Natural killer cell (primary cell): Measurements from ENCODE around the gene KCNIP2. TPM values are rescaled to one million over a fixed set of nuclear protein-coding genes. Genes with fewer than 3 reads are reported as not detected.

Experiments
- ATAC-seq, 3 donors: fragments of 150-1000 bp in 2 of 3; fragments of 200-7000 bp in 1 of 3; cut with Tn5 transposase; 1 replicate in 1 of 3; 2 replicates in 2 of 3; pipeline ENCODE4 v1.10.0; 2021; ENCODE audit warnings: mild to moderate bottlenecking in 2 of 3, moderate library complexity in 2 of 3
- DNase-seq, 2 donors: peaks; one replicate each; pipeline versions ENCODE4 v3.0.0 to v3.0.0-alpha.2; 2013 to 2021; ENCODE audit warnings: mixed read lengths in 1 of 2
- H3K27ac ChIP-seq: one replicate; pipeline ENCODE4 v1.5.1; 2013; ENCODE audit warnings: mild to moderate bottlenecking, low read length
- H3K27me3 ChIP-seq: one replicate; pipeline ENCODE4 v1.6.1; 2013; ENCODE audit warnings: low read length; ENCODE audit not compliant: control insufficient read depth, insufficient read depth
- H3K36me3 ChIP-seq: one replicate; pipeline ENCODE4 v1.6.1; 2013; ENCODE audit warnings: low read length; ENCODE audit not compliant: control insufficient read depth, insufficient read depth
- H3K4me1 ChIP-seq: one replicate; pipeline ENCODE4 v1.6.1; 2013; ENCODE audit warnings: low read length; ENCODE audit not compliant: control insufficient read depth, insufficient read depth
- H3K4me3 ChIP-seq: one replicate; pipeline ENCODE4 v1.5.1; 2013; ENCODE audit warnings: low read length
- H3K9me3 ChIP-seq: one replicate; pipeline ENCODE4 v1.6.1; 2013; ENCODE audit warnings: low read length; ENCODE audit not compliant: control insufficient read depth, insufficient read depth
- H3K27ac Mint-ChIP-seq, 2 donors: one replicate each; pipeline ENCODE4 v1.8.0; 2022; ENCODE audit warnings: mild to moderate bottlenecking in 2 of 2, mixed read lengths in 2 of 2, moderate library complexity in 1 of 2
- H3K27me3 Mint-ChIP-seq, 2 donors: one replicate each; pipeline ENCODE4 v1.8.0; 2022; ENCODE audit warnings: low read depth in 2 of 2, mixed read lengths in 2 of 2
- H3K36me3 Mint-ChIP-seq: one replicate; pipeline ENCODE4 v1.8.0; 2022; ENCODE audit warnings: mixed read lengths
- H3K4me1 Mint-ChIP-seq, 2 donors: one replicate each; pipeline ENCODE4 v1.8.0; 2022; ENCODE audit warnings: mixed read lengths in 2 of 2
- H3K4me3 Mint-ChIP-seq: one replicate; pipeline ENCODE4 v1.8.0; 2022; ENCODE audit warnings: mild to moderate bottlenecking, moderate library complexity, mixed read lengths
- H3K9me3 Mint-ChIP-seq, 2 donors: one replicate each; pipeline ENCODE4 v1.8.0; 2022; ENCODE audit warnings: mixed read lengths in 2 of 2
- CTCF ChIP-seq: fragments of 200-600 bp; IDR thresholded peaks from one replicate; pipeline ENCODE4 v1.8.0; 2022; ENCODE audit warnings: antibody characterized with exemption
- WGBS: methylation state at CpG from one replicate; pipeline ENCODE4 v1.1.7; 2013; ENCODE audit warnings: missing lambda C conversion rate; ENCODE audit not compliant: insufficient coverage; 5-methylcytosine and 5-hydroxymethylcytosine counted together
- intact Hi-C: fragments of 100-400 bp; cut with micrococcal nuclease; formaldehyde crosslinking; loops from one replicate; pipeline ENCODE4 v1.14.2; 2022
- total RNA-seq, 4 donors: library from RNA; stranded (reverse); fragments of 120-200 nt in 1 of 4; gene quantifications; one replicate each; pipeline versions ENCODE4 v1.2.3 to v1.2.4, GENCODE V29; 2013 to 2022

Gene KCNIP2
- total RNA-seq, 3 donors from 2014 or later (not counting 1 experiment from before 2014, with no cell fraction given), result 0.97 to 2.0 (median 1.6) TPM

- no peak overlapping the region for H3K27ac ChIP-seq
- Mint-ChIP-seq H3K27me3 (no peaks in the 10 kb centered on the region), H3K4me3 (peak overlapping the region; percentile 97), H3K36me3 (peaks cover 7% of the 10 kb centered on the region), H3K4me1 (peaks cover 63 to 71% of the 10 kb centered on the region in 2 donors), H3K9me3 (no peaks in the 10 kb centered on the region), H3K27ac (peak overlapping the region; percentile 89 to 90)
- peak overlapping the region; percentile 95 for H3K4me3 ChIP-seq
- WGBS, result under 1% methylated on average over 14 of the region's 14 CpGs
- ATAC-seq (no peak), DNase-seq (no peak)
- no peak for TF ChIP-seq CTCF
- intact Hi-C loops, result no loop called here
- H3K36me3 ChIP-seq, result peaks cover 4% of the 10 kb centered on the region
- H3K9me3 ChIP-seq, result no peaks in the 10 kb centered on the region
- no peaks in the 10 kb centered on the region for H3K27me3 ChIP-seq
- peaks cover 30% of the 10 kb centered on the region for H3K4me1 ChIP-seq
Observed at GRCh38 chr10:101816913-101817336, 26.7 kb downstream of the KCNIP2 start.

GRCh38 chr10:101816376-101816775, 27.2 kb downstream of the KCNIP2 start:
- no peaks in the 10 kb centered on the region for H3K27me3 Mint-ChIP-seq
- H3K9me3 Mint-ChIP-seq, result no peaks in the 10 kb centered on the region
- DNase-seq (no peak), ATAC-seq (no peak)
- peak overlapping the region; percentile 89 to 90 for H3K27ac Mint-ChIP-seq
- no peaks in the 10 kb centered on the region for H3K9me3 ChIP-seq
- H3K4me1 ChIP-seq, result peaks cover 30% of the 10 kb centered on the region
- H3K4me3 ChIP-seq, result peak overlapping the region; percentile 95
- peak overlapping the region; percentile 21 for H3K27ac ChIP-seq
- no peaks in the 10 kb centered on the region for H3K27me3 ChIP-seq
- intact Hi-C loops, result no loop called here
- H3K36me3 ChIP-seq, result peaks cover 9% of the 10 kb centered on the region
- H3K4me3 Mint-ChIP-seq, result peak overlapping the region; percentile 97
- TF ChIP-seq CTCF, result no peak
- 2% methylated on average over 3 of the region's 5 CpGs for WGBS
- peaks cover 7% of the 10 kb centered on the region for H3K36me3 Mint-ChIP-seq
- peaks cover 63 to 65% of the 10 kb centered on the region in 2 donors for H3K4me1 Mint-ChIP-seq

GRCh38 chr10:101814466-101815071, 29.0 kb downstream of the KCNIP2 start:
- DNase-seq (peak in 1 of 2 donors; percentile 31), ATAC-seq (no peak)
- Histone ChIP-seq H3K4me3 (peak overlapping the region; percentile 95), H3K36me3 (peaks cover 25% of the 10 kb centered on the region), H3K9me3 (no peaks in the 10 kb centered on the region), H3K4me1 (peaks cover 30% of the 10 kb centered on the region), H3K27me3 (no peaks in the 10 kb centered on the region), H3K27ac (peak overlapping the region; percentile 11)
- no peak for TF ChIP-seq CTCF
- peak overlapping the region; percentile 97 for H3K4me3 Mint-ChIP-seq
- peaks cover 7% of the 10 kb centered on the region for H3K36me3 Mint-ChIP-seq
- intact Hi-C loops, result no loop called here
- no peaks in the 10 kb centered on the region for H3K27me3 Mint-ChIP-seq
- H3K9me3 Mint-ChIP-seq, result no peaks in the 10 kb centered on the region
- peaks cover 63 to 67% of the 10 kb centered on the region in 2 donors for H3K4me1 Mint-ChIP-seq
- 63% methylated on average over 8 of the region's 8 CpGs for WGBS
- peak overlapping the region; percentile 89 to 90 for H3K27ac Mint-ChIP-seq

- no peak for TF ChIP-seq CTCF
- no peaks in the 10 kb centered on the region for H3K9me3 Mint-ChIP-seq
- H3K27ac Mint-ChIP-seq, result peak overlapping the region; percentile 65 to 90
- Histone ChIP-seq H3K36me3 (peaks cover 44% of the 10 kb centered on the region), H3K27me3 (no peaks in the 10 kb centered on the region), H3K4me3 (no peak overlapping the region), H3K9me3 (no peaks in the 10 kb centered on the region), H3K4me1 (peaks cover 19% of the 10 kb centered on the region), H3K27ac (no peak overlapping the region)
- WGBS, result 64% methylated on average over 2 of the region's 4 CpGs
- no peak for ATAC-seq
- peaks cover 1% of the 10 kb centered on the region for H3K36me3 Mint-ChIP-seq
- intact Hi-C loops, result no loop called here
- H3K4me3 Mint-ChIP-seq, result peak overlapping the region; percentile 25
- no peak for DNase-seq
- H3K4me1 Mint-ChIP-seq, result peaks cover 50 to 56% of the 10 kb centered on the region in 2 donors
- H3K27me3 Mint-ChIP-seq, result no peaks in the 10 kb centered on the region
Observed at GRCh38 chr10:101812606-101813005, 31.0 kb downstream of the KCNIP2 start.
